ENCODE results near the gene CTSD.

Gene CTSD

DNA sequence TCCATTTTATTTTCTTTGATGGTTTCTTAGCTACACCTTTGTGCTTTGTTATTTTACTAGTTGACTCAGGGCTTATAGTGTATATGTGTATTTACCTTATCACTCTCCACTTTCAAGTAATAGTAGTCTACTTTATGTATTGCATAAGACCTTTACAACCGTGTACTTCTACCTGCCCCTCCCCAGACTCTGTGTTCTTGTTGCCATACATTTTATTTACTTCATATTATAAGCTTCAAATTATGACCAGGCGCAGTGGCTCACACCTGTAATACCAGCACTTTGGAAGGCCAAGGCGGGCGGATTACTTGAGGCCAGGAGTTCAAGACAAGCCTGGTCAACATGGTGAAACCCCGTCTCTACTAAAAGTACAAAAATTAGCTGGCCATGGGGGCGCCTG is 28.2 kb upstream of the CTSD start:
- FAIRE-seq, result no peak
- DNase-seq (ENCODE audit: insufficient read length, low spot score), result no peak
- no peak for TF ChIP-seq POLR2A (IDR thresholded peaks at IDR 0.05; ENCODE audit: low read depth, low read length)

DNA sequence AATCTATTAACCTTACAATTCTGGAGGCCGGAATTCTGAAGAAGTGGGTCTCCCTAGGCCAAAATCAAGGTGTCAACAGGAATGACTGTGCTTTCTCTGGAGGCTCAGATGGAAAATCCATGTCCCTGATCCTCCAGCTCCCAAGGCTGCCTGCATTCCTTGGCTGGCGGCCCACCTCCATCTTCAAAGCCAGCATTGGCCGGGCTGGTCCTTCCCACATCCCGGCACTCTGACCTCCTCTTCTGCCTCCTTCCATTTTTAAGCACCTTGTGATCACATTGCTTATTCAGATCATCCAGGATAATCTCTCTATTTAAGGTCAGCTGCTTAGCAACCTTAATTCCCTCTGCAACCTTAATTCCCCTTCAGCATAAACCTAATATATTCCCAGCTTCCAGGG is 22.7 kb upstream of the CTSD start:
- no peak for TF ChIP-seq POLR2A (IDR thresholded peaks at IDR 0.05; ENCODE audit: low read depth, low read length)
- FAIRE-seq (no peak), DNase-seq (ENCODE audit: insufficient read length, low spot score) (no peak)

DNA sequence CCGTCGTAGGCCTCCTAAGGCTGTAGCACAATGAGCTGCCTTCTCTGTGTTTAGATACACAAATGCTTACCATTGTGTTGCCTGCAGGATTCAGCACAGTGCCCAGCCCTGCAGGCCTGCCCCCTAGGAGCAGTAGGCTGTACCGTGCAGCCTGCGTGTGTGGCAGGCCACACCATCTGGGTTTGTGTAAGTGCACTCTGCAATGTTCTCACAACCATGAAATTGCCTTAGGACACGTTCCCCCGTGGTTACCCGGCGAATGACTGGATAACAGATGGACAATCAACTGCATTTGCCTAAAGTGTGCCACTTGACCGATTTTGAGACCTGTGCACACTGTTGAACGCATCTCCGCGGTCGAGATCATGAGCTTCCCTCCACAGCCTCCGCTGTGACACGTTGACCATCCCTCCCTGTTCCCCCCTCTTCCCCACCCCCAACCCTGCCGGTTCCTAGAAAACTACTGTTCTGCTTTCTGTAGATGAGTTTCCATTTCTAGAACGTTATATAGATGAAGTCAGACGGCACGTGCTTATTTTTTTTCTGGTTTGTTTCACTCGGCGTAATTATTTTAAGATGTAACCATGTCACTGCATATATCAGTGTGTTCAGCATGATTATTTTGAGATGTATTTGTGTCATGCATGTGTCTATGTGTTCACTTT is 22.2 kb upstream of the CTSD start:
- no peak for TF ChIP-seq POLR2A (IDR thresholded peaks at IDR 0.05; ENCODE audit: low read depth, low read length)
- DNase-seq (ENCODE audit: insufficient read length, low spot score) (no peak), FAIRE-seq (no peak)

GRCh38 chr11:1784761-1785650 is 21.3 kb upstream of the CTSD start:
- FAIRE-seq, result no peak
- no peak for DNase-seq (ENCODE audit: insufficient read length, low spot score)
- TF ChIP-seq POLR2A (IDR thresholded peaks at IDR 0.05; ENCODE audit: low read depth, low read length), result no peak

- FAIRE-seq (no peak), DNase-seq (ENCODE audit: insufficient read length, low spot score) (no peak)
- TF ChIP-seq POLR2A (IDR thresholded peaks at IDR 0.05; ENCODE audit: low read depth, low read length), result no peak
Measured at GRCh38 chr11:1783725-1784529, 20.2 kb upstream of the CTSD start.

- peak; percentile 76 for FAIRE-seq
- DNase-seq (ENCODE audit: insufficient read length, low spot score), result peak; percentile 78
- TF ChIP-seq POLR2A (IDR thresholded peaks at IDR 0.05; ENCODE audit: low read depth, low read length), result no peak
Measured at GRCh38 chr11:1782831-1783724, 19.4 kb upstream of the CTSD start.

DNA sequence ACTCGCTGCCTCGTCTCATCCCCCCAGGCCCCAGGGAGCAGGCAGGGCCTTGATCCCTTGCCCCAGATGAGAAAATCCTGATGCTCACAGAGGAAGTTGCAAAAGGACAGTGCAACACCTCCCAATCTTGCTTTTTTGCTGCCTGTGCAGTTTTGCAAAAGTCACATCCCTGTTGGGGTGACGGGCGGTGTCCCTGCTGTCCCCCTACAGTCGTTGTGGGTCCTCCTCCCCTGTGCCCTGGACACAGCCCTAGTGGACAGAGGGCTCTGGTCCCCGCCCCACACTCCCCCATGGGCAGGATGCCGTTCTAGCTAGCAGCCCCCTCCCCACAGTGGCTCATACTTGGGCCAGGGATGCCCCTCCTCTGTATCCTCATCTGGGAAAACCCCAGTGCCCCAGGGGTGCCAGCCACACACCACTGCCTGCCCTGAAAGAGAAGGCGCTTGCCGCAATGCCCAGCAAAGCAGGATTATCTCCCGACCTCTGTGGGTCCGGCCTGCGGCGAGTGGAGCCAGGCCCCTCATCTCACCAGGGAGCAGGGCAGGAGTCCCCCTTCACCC is 18.4 kb upstream of the CTSD start:
- TF ChIP-seq POLR2A (IDR thresholded peaks at IDR 0.05; ENCODE audit: low read depth, low read length), result no peak
- DNase-seq (ENCODE audit: insufficient read length, low spot score) (no peak), FAIRE-seq (no peak)

DNA sequence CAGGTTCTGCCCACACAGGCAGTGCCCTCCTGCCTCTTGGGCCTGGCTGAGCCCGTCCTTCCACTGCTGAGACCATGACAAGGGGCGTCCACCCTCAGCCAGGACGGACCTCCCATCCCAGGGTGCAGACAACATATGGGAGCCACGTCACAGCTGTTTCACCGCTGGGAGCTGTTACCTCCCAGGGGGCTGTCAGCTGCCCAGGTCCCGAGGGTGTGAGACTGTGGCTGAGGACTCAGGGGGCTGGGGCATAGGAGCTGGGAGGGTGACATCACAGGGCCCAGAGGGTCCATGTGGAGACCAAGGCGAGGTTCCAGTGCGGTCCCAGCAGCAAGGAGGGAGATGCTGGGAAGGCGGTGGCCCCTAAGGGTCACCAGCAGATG is 17.9 kb upstream of the CTSD start:
- FAIRE-seq, result no peak
- TF ChIP-seq POLR2A (IDR thresholded peaks at IDR 0.05; ENCODE audit: low read depth, low read length), result no peak
- DNase-seq (ENCODE audit: insufficient read length, low spot score), result no peak

- no peak for FAIRE-seq
- DNase-seq (ENCODE audit: insufficient read length, low spot score), result no peak
- no peak for TF ChIP-seq POLR2A (IDR thresholded peaks at IDR 0.05; ENCODE audit: low read depth, low read length)
Measured at GRCh38 chr11:1780700-1781592, 17.2 kb upstream of the CTSD start.

GRCh38 chr11:1779806-1780699 is 16.3 kb upstream of the CTSD start:
- TF ChIP-seq POLR2A (IDR thresholded peaks at IDR 0.05; ENCODE audit: low read depth, low read length), result no peak
- DNase-seq (ENCODE audit: insufficient read length, low spot score), result no peak
- no peak for FAIRE-seq

All from H54 (cell line).